Endodermal cell (in vitro differentiated cells): ENCODE measurements around the gene STUM. TPM values are rescaled to one million over a fixed set of nuclear protein-coding genes. Genes with fewer than 3 reads are reported as not detected.
"Not testable (repeated sequence)": the region's sequence is repeated elsewhere in the genome, so short reads cannot be mapped to it uniquely, and the experiment has no call there.

Experiments
- DNase-seq: peaks from one replicate; pipeline ENCODE4 v3.0.0-alpha.2; 2017
- H3K27ac ChIP-seq: 2 replicates; pipeline ENCODE4 v1.5.1; 2013; ENCODE audit warnings: mild to moderate bottlenecking, low read depth, low read length, moderate library complexity
- H3K27me3 ChIP-seq: 2 replicates; pipeline ENCODE4 v1.6.1; 2013; ENCODE audit warnings: mild to moderate bottlenecking, low read length, moderate library complexity; ENCODE audit not compliant: insufficient read depth, control insufficient read depth, poor library complexity, severe bottlenecking
- H3K36me3 ChIP-seq: 2 replicates; pipeline ENCODE4 v1.7.0; 2013; ENCODE audit warnings: mild to moderate bottlenecking, low read length, moderate library complexity; ENCODE audit not compliant: control insufficient read depth, insufficient read depth
- H3K4me1 ChIP-seq: one replicate; pipeline ENCODE4 v1.7.0; 2013; ENCODE audit warnings: low read length; ENCODE audit not compliant: control insufficient read depth, insufficient read depth
- H3K4me3 ChIP-seq: 2 replicates; pipeline ENCODE4 v1.5.1; 2013; ENCODE audit warnings: mild to moderate bottlenecking, low read length, moderate library complexity
- H3K9ac ChIP-seq: 2 replicates; pipeline ENCODE4 v1.6.1; 2013; ENCODE audit warnings: mild to moderate bottlenecking, low read length, moderate library complexity; ENCODE audit not compliant: poor library complexity, severe bottlenecking; ENCODE audit errors: extremely low read depth
- H3K9me3 ChIP-seq: 2 replicates; pipeline ENCODE4 v1.6.1; 2013; ENCODE audit warnings: mild to moderate bottlenecking, low read length, moderate library complexity; ENCODE audit not compliant: control insufficient read depth
- H3K27ac Mint-ChIP-seq: 2 replicates; pipeline ENCODE4 v1.8.0; 2020; ENCODE audit warnings: mixed read lengths
- H3K27me3 Mint-ChIP-seq: 2 replicates; pipeline ENCODE4 v1.8.0; 2021; ENCODE audit warnings: mild to moderate bottlenecking, mixed read lengths; ENCODE audit not compliant: insufficient read depth
- H3K36me3 Mint-ChIP-seq: 2 replicates; pipeline ENCODE4 v1.8.0; 2020; ENCODE audit warnings: low read depth, mixed read lengths
- H3K4me1 Mint-ChIP-seq: 2 replicates; pipeline ENCODE4 v1.8.0; 2020; ENCODE audit warnings: mixed read lengths
- H3K4me3 Mint-ChIP-seq: 2 replicates; pipeline ENCODE4 v1.8.0; 2020; ENCODE audit warnings: mild to moderate bottlenecking, moderate library complexity, mixed read lengths
- H3K9me3 Mint-ChIP-seq: 2 replicates; pipeline ENCODE4 v1.8.0; 2020; ENCODE audit warnings: mild to moderate bottlenecking, mixed read lengths
- WGBS, 2 experiments: methylation state at CpG; one replicate each; pipeline versions ENCODE4 v1.1.5 to v1.1.7; 2013; ENCODE audit warnings: missing lambda C conversion rate in 2 of 2, mixed read lengths in 1 of 2; ENCODE audit not compliant: insufficient coverage in 1 of 2, insufficient read length in 1 of 2; 5-methylcytosine and 5-hydroxymethylcytosine counted together
- total RNA-seq, 2 donors: library from RNA; stranded (reverse); fragmentation: NEBNext Ultra II Directional in 1 of 2; extraction: Animal tissue kit (Norgen Biotek cat#: 25700) in 1 of 2; gene quantifications; 2 replicates in 1 of 2; 3 replicates in 1 of 2; pipeline ENCODE4 v1.2.1, GENCODE V29; 2021
- TF ChIP-seq, protein P1 (sequence below): fragments of 200-600 bp; sonication (generic); conservative IDR thresholded peaks from 2 replicates; pipeline ENCODE4 v1.5.0; 2021; ENCODE audit warnings: antibody characterized with exemption, mild to moderate bottlenecking

The STUM gene
- total RNA-seq, 2 donors from 2014 or later, result 0.04 to 0.20 TPM

GRCh38 chr1:226597616-226598454, 49.3 kb downstream of the STUM start:
- H3K27me3 ChIP-seq, result no peaks in the 10 kb centered on the region
- no peaks in the 10 kb centered on the region for H3K4me1 ChIP-seq
- no peaks in the 10 kb centered on the region for H3K36me3 ChIP-seq
- H3K9ac ChIP-seq, result no peak overlapping the region
- H3K9me3 ChIP-seq, result peaks cover 10% of the 10 kb centered on the region
- peaks cover 14% of the 10 kb centered on the region for H3K4me1 Mint-ChIP-seq
- H3K4me3 ChIP-seq, result no peak overlapping the region
- H3K4me3 Mint-ChIP-seq, result no peak overlapping the region
- peaks cover 15% of the 10 kb centered on the region for H3K9me3 Mint-ChIP-seq
- H3K36me3 Mint-ChIP-seq, result no peaks in the 10 kb centered on the region
- 92 to 95% methylated on average over 4 to 5 of the region's 5 CpGs for WGBS, 2 experiments
- H3K27me3 Mint-ChIP-seq, result peaks cover 10% of the 10 kb centered on the region
- TF ChIP-seq, protein P1, sequence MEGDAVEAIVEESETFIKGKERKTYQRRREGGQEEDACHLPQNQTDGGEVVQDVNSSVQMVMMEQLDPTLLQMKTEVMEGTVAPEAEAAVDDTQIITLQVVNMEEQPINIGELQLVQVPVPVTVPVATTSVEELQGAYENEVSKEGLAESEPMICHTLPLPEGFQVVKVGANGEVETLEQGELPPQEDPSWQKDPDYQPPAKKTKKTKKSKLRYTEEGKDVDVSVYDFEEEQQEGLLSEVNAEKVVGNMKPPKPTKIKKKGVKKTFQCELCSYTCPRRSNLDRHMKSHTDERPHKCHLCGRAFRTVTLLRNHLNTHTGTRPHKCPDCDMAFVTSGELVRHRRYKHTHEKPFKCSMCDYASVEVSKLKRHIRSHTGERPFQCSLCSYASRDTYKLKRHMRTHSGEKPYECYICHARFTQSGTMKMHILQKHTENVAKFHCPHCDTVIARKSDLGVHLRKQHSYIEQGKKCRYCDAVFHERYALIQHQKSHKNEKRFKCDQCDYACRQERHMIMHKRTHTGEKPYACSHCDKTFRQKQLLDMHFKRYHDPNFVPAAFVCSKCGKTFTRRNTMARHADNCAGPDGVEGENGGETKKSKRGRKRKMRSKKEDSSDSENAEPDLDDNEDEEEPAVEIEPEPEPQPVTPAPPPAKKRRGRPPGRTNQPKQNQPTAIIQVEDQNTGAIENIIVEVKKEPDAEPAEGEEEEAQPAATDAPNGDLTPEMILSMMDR, result no peak
- H3K27ac ChIP-seq, result no peak overlapping the region
- no peak for DNase-seq
- H3K27ac Mint-ChIP-seq, result no peak overlapping the region

GRCh38 chr1:226598455-226598849, 49.9 kb downstream of the STUM start:
- Histone ChIP-seq H3K27me3 (no peaks in the 10 kb centered on the region), H3K27ac (no peak overlapping the region), H3K9me3 (peaks cover 10% of the 10 kb centered on the region), H3K36me3 (no peaks in the 10 kb centered on the region), H3K9ac (no peak overlapping the region), H3K4me3 (no peak overlapping the region), H3K4me1 (no peaks in the 10 kb centered on the region)
- H3K36me3 Mint-ChIP-seq, result no peaks in the 10 kb centered on the region
- TF ChIP-seq, protein P1, result no peak
- DNase-seq, result no peak
- peaks cover 13% of the 10 kb centered on the region for H3K4me1 Mint-ChIP-seq
- no peak overlapping the region for H3K27ac Mint-ChIP-seq
- H3K9me3 Mint-ChIP-seq, result peaks cover 15% of the 10 kb centered on the region
- 92 to 93% methylated on average over 2 of the region's 2 CpGs for WGBS, 2 experiments
- H3K27me3 Mint-ChIP-seq, result peaks cover 10% of the 10 kb centered on the region
- no peak overlapping the region for H3K4me3 Mint-ChIP-seq

- not testable (repeated sequence) for H3K27me3 Mint-ChIP-seq, H3K36me3 Mint-ChIP-seq, H3K4me1 ChIP-seq, H3K4me3 ChIP-seq, H3K27me3 ChIP-seq, H3K9ac ChIP-seq, H3K27ac ChIP-seq, DNase-seq, H3K36me3 ChIP-seq, H3K9me3 ChIP-seq, H3K27ac Mint-ChIP-seq, H3K4me3 Mint-ChIP-seq
- peaks cover 15% of the 10 kb centered on the region for H3K9me3 Mint-ChIP-seq
- 84 to 96% methylated on average over 3 of the region's 3 CpGs for WGBS, 2 experiments
- peaks cover 11% of the 10 kb centered on the region for H3K4me1 Mint-ChIP-seq
Measured at GRCh38 chr1:226598955-226599354, 50.4 kb downstream of the STUM start.
